GM23338 (cell line): ENCODE data around the gene ALPI. TPM values are rescaled to one million over a fixed set of nuclear protein-coding genes. Genes with fewer than 3 reads are reported as not detected.

Source experiments
- ATAC-seq: fragments of 200-7000 bp; cut with Tn5 transposase; 3 replicates; pipeline ENCODE4 v1.9.1; 2020
- DNase-seq: peaks from one replicate; pipeline ENCODE4 v3.0.0-alpha.2; 2015; ENCODE audit warnings: low spot score
- H2AFZ ChIP-seq: fragments of 200-600 bp; sonication (generic); 2 replicates; pipeline ENCODE4 v1.8.0; 2016; ENCODE audit warnings: antibody characterized with exemption, mild to moderate bottlenecking, moderate library complexity
- H3F3A ChIP-seq: fragments of 200-600 bp; sonication (generic); replicated peaks from 2 replicates; pipeline ENCODE4 v1.8.0; 2017; ENCODE audit warnings: antibody characterized with exemption, mixed run types, low read depth
- H3K27ac ChIP-seq: fragments of 200-600 bp; sonication (generic); 2 replicates; pipeline ENCODE4 v1.6.1; 2016; ENCODE audit warnings: low read depth
- H3K27me3 ChIP-seq: fragments of 200-600 bp; sonication (generic); 2 replicates; pipeline ENCODE4 v1.8.0; 2016; ENCODE audit warnings: mild to moderate bottlenecking, mixed run types, moderate library complexity; ENCODE audit not compliant: insufficient read depth
- H3K36me3 ChIP-seq: fragments of 200-600 bp; sonication (generic); 2 replicates; pipeline ENCODE4 v1.8.0; 2016; ENCODE audit warnings: mild to moderate bottlenecking; ENCODE audit not compliant: insufficient read depth
- H3K4me1 ChIP-seq: fragments of 200-600 bp; sonication (generic); 2 replicates; pipeline ENCODE4 v1.8.0; 2016; ENCODE audit warnings: mild to moderate bottlenecking, moderate library complexity; ENCODE audit not compliant: insufficient read depth
- H3K4me2 ChIP-seq: fragments of 200-600 bp; sonication (generic); 2 replicates; pipeline ENCODE4 v1.7.1; 2017; ENCODE audit warnings: mixed run types
- H3K4me3 ChIP-seq: fragments of 200-600 bp; sonication (generic); 2 replicates; pipeline ENCODE4 v1.6.1; 2016; ENCODE audit warnings: mixed run types
- H3K79me2 ChIP-seq: fragments of 200-600 bp; sonication (generic); replicated peaks from 2 replicates; pipeline ENCODE4 v1.8.0; 2017; ENCODE audit warnings: mild to moderate bottlenecking; ENCODE audit not compliant: insufficient read depth
- H3K9me2 ChIP-seq: fragments of 200-600 bp; sonication (generic); 2 replicates; pipeline ENCODE4 v1.8.0; 2017; ENCODE audit not compliant: insufficient read depth
- H4K20me1 ChIP-seq: fragments of 200-600 bp; sonication (generic); replicated peaks from 2 replicates; pipeline ENCODE4 v1.8.0; 2017; ENCODE audit warnings: mild to moderate bottlenecking; ENCODE audit not compliant: insufficient read depth
- H3K27ac Mint-ChIP-seq: 2 replicates; pipeline ENCODE4 v1.8.0; 2020; ENCODE audit warnings: inconsistent platforms, mild to moderate bottlenecking, moderate library complexity, mixed read lengths
- H3K27me3 Mint-ChIP-seq: 3 replicates; pipeline ENCODE4 v1.8.0; 2022; ENCODE audit warnings: low read depth, mild to moderate bottlenecking, moderate library complexity, mixed read lengths, inconsistent platforms; ENCODE audit not compliant: insufficient read depth, poor library complexity
- H3K36me3 Mint-ChIP-seq: 3 replicates; pipeline ENCODE4 v1.8.0; 2021; ENCODE audit warnings: low read depth, mild to moderate bottlenecking, inconsistent platforms, moderate library complexity, mixed read lengths
- H3K4me1 Mint-ChIP-seq: 3 replicates; pipeline ENCODE4 v1.8.0; 2020; ENCODE audit warnings: mild to moderate bottlenecking, inconsistent platforms, mixed read lengths
- H3K4me3 Mint-ChIP-seq: 3 replicates; pipeline ENCODE4 v1.8.0; 2021; ENCODE audit warnings: moderate library complexity, mild to moderate bottlenecking, inconsistent platforms, mixed read lengths
- H3K9me3 Mint-ChIP-seq: 3 replicates; pipeline ENCODE4 v1.8.0; 2020; ENCODE audit warnings: moderate library complexity, mild to moderate bottlenecking, inconsistent platforms, mixed read lengths
- CREB1 ChIP-seq: fragments of 250-450 bp; sonication (Bioruptor Pico); IDR thresholded peaks from 2 replicates; pipeline ENCODE4 v1.5.0; 2020; ENCODE audit warnings: low read depth, mild to moderate bottlenecking, moderate library complexity
- CTCF ChIP-seq, 2 experiments: fragments of 200-600 bp in 1 of 2; sonication (generic) in 1 of 2; conservative IDR thresholded peaks; 2 replicates each; pipeline versions ENCODE4 v1.5.1 to v1.6.1; 2016 to 2017; ENCODE audit warnings: antibody characterized with exemption in 2 of 2, low read depth in 2 of 2, mild to moderate bottlenecking in 2 of 2, moderate library complexity in 1 of 2
- ETS1 ChIP-seq: IDR thresholded peaks from 2 replicates; pipeline ENCODE4 v1.6.1; 2016; ENCODE audit warnings: antibody characterized with exemption
- EZH2 ChIP-seq: fragments of 200-600 bp; sonication (generic); IDR thresholded peaks from one replicate; pipeline ENCODE4 v1.8.0; 2017; ENCODE audit warnings: antibody characterized with exemption, mild to moderate bottlenecking, low read depth; ENCODE audit not compliant: unreplicated experiment
- EZH2phosphoT487 ChIP-seq: fragments of 200-600 bp; sonication (generic); IDR thresholded peaks from one replicate; pipeline ENCODE4 v1.8.1; 2018; ENCODE audit warnings: antibody characterized with exemption; ENCODE audit not compliant: unreplicated experiment
- JUNB ChIP-seq: IDR thresholded peaks from one replicate; pipeline ENCODE4 v1.6.1; 2016; ENCODE audit warnings: antibody characterized with exemption; ENCODE audit not compliant: unreplicated experiment
- NANOG ChIP-seq: IDR thresholded peaks from 2 replicates; pipeline ENCODE4 v1.6.1; 2016; ENCODE audit warnings: antibody characterized with exemption, borderline replicate concordance
- POLR2AphosphoS5 ChIP-seq: IDR thresholded peaks from 2 replicates; pipeline ENCODE4 v1.6.1; 2016; ENCODE audit warnings: antibody characterized with exemption, low read depth
- REST ChIP-seq: IDR thresholded peaks from one replicate; pipeline ENCODE4 v1.6.1; 2018; ENCODE audit warnings: antibody characterized with exemption; ENCODE audit not compliant: unreplicated experiment
- STAT1 ChIP-seq: IDR thresholded peaks from one replicate; pipeline ENCODE4 v1.6.1; 2016; ENCODE audit warnings: antibody characterized with exemption; ENCODE audit not compliant: unreplicated experiment
- ZNF114 ChIP-seq: fragments of 250-450 bp; sonication (Bioruptor Pico); IDR thresholded peaks from 2 replicates; pipeline ENCODE4 v1.5.0; 2020; ENCODE audit warnings: mild to moderate bottlenecking, moderate library complexity
- ZNF331 ChIP-seq: fragments of 250-450 bp; sonication (Bioruptor Pico); IDR thresholded peaks from 2 replicates; pipeline ENCODE4 v1.5.0; 2020; ENCODE audit warnings: low read depth, mild to moderate bottlenecking, moderate library complexity
- ZNF462 ChIP-seq: fragments of 250-450 bp; sonication (Bioruptor Pico); IDR thresholded peaks from 2 replicates; pipeline ENCODE4 v1.5.0; 2020; ENCODE audit warnings: mild to moderate bottlenecking, moderate library complexity
- polyA plus RNA-seq: library from polyadenylated mRNA; unstranded; fragments of >200 nt; fragmentation: Nextera tagmentation; extraction: Ambion mirVana; gene quantifications from 2 replicates; pipeline ENCODE4 v1.2.1, GENCODE V29; 2016
- total RNA-seq: library from RNA; depleted of rRNA; stranded (reverse); fragments of >200 nt; shearing (Covaris generic); gene quantifications from 2 replicates; pipeline ENCODE4 v1.2.3, GENCODE V29; 2014

ALPI gene
- total and polyA plus RNA-seq, 2 experiments from 2014 or later = not detected

GRCh38 chr2:232434563-232435374 lies 21.2 kb upstream of the ALPI start:
- no peaks in the 10 kb centered on the region for H3F3A ChIP-seq
- no peak for ATAC-seq
- no peak overlapping the region for H3K4me3 ChIP-seq
- no peak overlapping the region for H3K27ac Mint-ChIP-seq
- H3K79me2 ChIP-seq = no peaks in the 10 kb centered on the region
- no peak overlapping the region for H3K4me2 ChIP-seq
- no peaks in the 10 kb centered on the region for H3K36me3 Mint-ChIP-seq
- no peak overlapping the region; the same call in 2 of the 3 replicates for H3K4me3 Mint-ChIP-seq
- H3K9me2 ChIP-seq = no peaks in the 10 kb centered on the region
- no peak for TF ChIP-seq ZNF331 (CRISPR knock-in tag)
- no peak for TF ChIP-seq STAT1
- no peak for TF ChIP-seq ZNF114
- no peak for TF ChIP-seq CTCF (conservative IDR thresholded peaks at IDR 0.05; ENCODE audit: low read depth in 2 of 2)
- no peak for TF ChIP-seq ETS1
- no peak for TF ChIP-seq REST
- no peak for TF ChIP-seq NANOG
- TF ChIP-seq JUNB = no peak
- no peak for TF ChIP-seq EZH2phosphoT487
- no peak for TF ChIP-seq CREB1
- no peak for TF ChIP-seq EZH2
- TF ChIP-seq ZNF462 = no peak
- no peak for TF ChIP-seq POLR2AphosphoS5
- H3K27me3 Mint-ChIP-seq = peaks cover 13% of the 10 kb centered on the region
- no peak overlapping the region for H3K27ac ChIP-seq
- no peaks in the 10 kb centered on the region for H3K9me3 Mint-ChIP-seq
- no peaks in the 10 kb centered on the region for H3K36me3 ChIP-seq
- H4K20me1 ChIP-seq = no peaks in the 10 kb centered on the region
- peaks cover 3% of the 10 kb centered on the region; the same call in 2 of the 3 replicates for H3K4me1 Mint-ChIP-seq
- H3K27me3 ChIP-seq = no peaks in the 10 kb centered on the region
- H3K4me1 ChIP-seq = no peaks in the 10 kb centered on the region
- H2AFZ ChIP-seq = no peak overlapping the region
- no peak for DNase-seq
